HL-60 (cell line): ENCODE data around the gene TTC28.

Source experiments
- DNase-seq, 2 experiments: peaks; one replicate each; pipeline ENCODE4 v3.0.0-alpha.2; 2010 to 2020; ENCODE audit warnings: low read depth in 1 of 2, low spot score in 1 of 2
- H3K27ac ChIP-seq: fragments of 250-450 bp; sonication (Bioruptor Pico); replicated peaks from 2 replicates; pipeline ENCODE4 v1.5.1; 2020; ENCODE audit warnings: mild to moderate bottlenecking, moderate library complexity
- H3K27me3 ChIP-seq: fragments of 250-450 bp; sonication (Bioruptor Pico); 2 replicates; pipeline ENCODE4 v1.5.1; 2021; ENCODE audit warnings: mild to moderate bottlenecking, moderate library complexity; ENCODE audit not compliant: insufficient read depth, poor library complexity, severe bottlenecking
- H3K4me3 ChIP-seq: replicated peaks from 2 replicates; pipeline ENCODE4 v1.5.1; 2011; ENCODE audit warnings: mild to moderate bottlenecking, control low read depth, low read length; ENCODE audit not compliant: insufficient read depth
- GABPA ChIP-seq: IDR thresholded peaks from 2 replicates; pipeline ENCODE4 v1.6.1; 2012; ENCODE audit warnings: low read depth
- POLR2AphosphoS5 ChIP-seq: IDR thresholded peaks from 2 replicates; pipeline ENCODE4 v1.6.1; 2012; ENCODE audit warnings: low read depth
- SPI1 ChIP-seq: IDR thresholded peaks from 2 replicates; pipeline ENCODE4 v1.6.1; 2012; ENCODE audit warnings: low read depth, mild to moderate bottlenecking, borderline replicate concordance
- TF ChIP-seq, protein P1 (sequence below): IDR thresholded peaks from 2 replicates; pipeline ENCODE4 v1.6.1; 2012; ENCODE audit warnings: low read depth; ENCODE audit not compliant: insufficient replicate concordance
- TF ChIP-seq, protein P2 (sequence below): IDR thresholded peaks from one replicate; pipeline ENCODE4 v1.5.1; 2011; ENCODE audit warnings: low read length, control low read depth, inconsistent platforms; ENCODE audit not compliant: insufficient read depth

Gene TTC28

DNA sequence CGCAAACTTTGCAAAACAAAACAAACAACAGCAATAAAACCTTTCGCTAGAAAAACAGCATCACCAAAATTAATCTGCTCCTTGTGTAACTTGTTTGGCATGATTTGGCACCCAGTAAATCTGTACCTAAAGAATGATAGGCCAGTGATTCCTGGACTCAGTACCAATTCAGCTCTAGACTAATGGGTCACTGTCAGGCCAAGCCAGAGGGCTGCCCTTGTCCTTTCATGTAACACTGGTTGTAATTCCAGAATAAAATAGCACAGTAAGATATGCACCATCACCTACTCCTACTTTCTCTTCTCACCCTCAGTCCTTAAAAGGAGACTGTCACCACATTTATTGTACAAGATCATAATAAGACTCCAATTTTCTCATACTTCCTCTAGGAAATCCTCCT is 419.0 kb downstream of the TTC28 start:
- TF ChIP-seq GABPA (no peak), SPI1 (no peak), POLR2AphosphoS5 (no peak)
- TF ChIP-seq, protein P1, sequence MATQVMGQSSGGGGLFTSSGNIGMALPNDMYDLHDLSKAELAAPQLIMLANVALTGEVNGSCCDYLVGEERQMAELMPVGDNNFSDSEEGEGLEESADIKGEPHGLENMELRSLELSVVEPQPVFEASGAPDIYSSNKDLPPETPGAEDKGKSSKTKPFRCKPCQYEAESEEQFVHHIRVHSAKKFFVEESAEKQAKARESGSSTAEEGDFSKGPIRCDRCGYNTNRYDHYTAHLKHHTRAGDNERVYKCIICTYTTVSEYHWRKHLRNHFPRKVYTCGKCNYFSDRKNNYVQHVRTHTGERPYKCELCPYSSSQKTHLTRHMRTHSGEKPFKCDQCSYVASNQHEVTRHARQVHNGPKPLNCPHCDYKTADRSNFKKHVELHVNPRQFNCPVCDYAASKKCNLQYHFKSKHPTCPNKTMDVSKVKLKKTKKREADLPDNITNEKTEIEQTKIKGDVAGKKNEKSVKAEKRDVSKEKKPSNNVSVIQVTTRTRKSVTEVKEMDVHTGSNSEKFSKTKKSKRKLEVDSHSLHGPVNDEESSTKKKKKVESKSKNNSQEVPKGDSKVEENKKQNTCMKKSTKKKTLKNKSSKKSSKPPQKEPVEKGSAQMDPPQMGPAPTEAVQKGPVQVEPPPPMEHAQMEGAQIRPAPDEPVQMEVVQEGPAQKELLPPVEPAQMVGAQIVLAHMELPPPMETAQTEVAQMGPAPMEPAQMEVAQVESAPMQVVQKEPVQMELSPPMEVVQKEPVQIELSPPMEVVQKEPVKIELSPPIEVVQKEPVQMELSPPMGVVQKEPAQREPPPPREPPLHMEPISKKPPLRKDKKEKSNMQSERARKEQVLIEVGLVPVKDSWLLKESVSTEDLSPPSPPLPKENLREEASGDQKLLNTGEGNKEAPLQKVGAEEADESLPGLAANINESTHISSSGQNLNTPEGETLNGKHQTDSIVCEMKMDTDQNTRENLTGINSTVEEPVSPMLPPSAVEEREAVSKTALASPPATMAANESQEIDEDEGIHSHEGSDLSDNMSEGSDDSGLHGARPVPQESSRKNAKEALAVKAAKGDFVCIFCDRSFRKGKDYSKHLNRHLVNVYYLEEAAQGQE = no peak
- TF ChIP-seq, protein P2, sequence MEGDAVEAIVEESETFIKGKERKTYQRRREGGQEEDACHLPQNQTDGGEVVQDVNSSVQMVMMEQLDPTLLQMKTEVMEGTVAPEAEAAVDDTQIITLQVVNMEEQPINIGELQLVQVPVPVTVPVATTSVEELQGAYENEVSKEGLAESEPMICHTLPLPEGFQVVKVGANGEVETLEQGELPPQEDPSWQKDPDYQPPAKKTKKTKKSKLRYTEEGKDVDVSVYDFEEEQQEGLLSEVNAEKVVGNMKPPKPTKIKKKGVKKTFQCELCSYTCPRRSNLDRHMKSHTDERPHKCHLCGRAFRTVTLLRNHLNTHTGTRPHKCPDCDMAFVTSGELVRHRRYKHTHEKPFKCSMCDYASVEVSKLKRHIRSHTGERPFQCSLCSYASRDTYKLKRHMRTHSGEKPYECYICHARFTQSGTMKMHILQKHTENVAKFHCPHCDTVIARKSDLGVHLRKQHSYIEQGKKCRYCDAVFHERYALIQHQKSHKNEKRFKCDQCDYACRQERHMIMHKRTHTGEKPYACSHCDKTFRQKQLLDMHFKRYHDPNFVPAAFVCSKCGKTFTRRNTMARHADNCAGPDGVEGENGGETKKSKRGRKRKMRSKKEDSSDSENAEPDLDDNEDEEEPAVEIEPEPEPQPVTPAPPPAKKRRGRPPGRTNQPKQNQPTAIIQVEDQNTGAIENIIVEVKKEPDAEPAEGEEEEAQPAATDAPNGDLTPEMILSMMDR = no peak
- Histone ChIP-seq H3K27ac (no peak overlapping the region), H3K27me3 (no peaks in the 10 kb centered on the region), H3K4me3 (no peak overlapping the region)
- DNase-seq = no peak

DNA sequence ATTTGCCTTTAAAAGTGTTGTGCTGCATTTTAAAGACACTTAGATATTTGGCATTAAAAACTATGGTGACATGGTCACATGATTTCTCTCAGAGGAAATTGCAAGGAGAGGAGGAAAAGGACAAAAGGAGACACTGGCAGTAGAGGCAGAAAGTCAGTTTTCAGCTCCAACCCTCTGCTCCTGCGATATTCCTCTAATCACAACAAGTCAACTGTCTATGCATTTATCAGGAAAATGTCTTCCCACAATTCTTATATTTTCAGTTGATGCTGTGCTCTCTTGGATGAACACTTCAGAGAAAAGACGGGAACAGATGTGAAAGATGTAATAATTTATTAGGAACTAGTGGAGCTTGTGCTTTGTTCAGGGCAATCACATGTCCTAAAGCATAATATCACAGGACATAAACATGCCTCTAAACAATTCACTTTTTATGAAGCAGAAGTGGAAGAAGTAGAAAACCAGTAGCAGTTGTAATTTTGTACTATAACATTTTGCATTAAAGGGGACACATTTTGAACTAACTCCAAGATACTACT is 419.8 kb downstream of the TTC28 start:
- TF ChIP-seq GABPA = no peak
- TF ChIP-seq, protein P1 = no peak
- no peak for TF ChIP-seq POLR2AphosphoS5
- TF ChIP-seq, protein P2 = no peak
- no peak for TF ChIP-seq SPI1
- Histone ChIP-seq H3K4me3 (no peak overlapping the region), H3K27ac (no peak overlapping the region), H3K27me3 (no peaks in the 10 kb centered on the region)
- DNase-seq = no peak

DNA sequence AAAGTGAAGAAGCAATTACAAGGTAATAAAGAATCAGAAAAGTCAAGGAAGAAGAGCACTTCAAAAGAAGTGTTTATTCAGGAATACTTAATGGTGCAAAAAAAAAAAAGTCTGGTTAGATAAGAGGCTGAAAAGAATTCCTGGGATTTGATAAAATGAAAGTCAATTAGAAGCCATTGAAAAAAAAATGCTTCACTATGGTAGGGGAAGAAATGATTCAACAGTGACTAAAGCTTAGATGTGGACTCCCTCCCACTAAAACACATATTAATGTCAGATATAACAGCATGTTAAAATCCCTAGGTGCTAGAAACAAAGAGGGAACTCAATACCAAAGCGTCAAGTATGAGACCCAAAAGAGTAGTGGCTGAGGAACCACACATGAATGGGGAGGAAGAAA is 425.2 kb downstream of the TTC28 start:
- H3K27me3 ChIP-seq = peaks cover 3% of the 10 kb centered on the region
- no peak overlapping the region for H3K27ac ChIP-seq
- TF ChIP-seq, protein P1 = no peak
- TF ChIP-seq, protein P2 = no peak
- no peak for TF ChIP-seq POLR2AphosphoS5
- TF ChIP-seq SPI1 = no peak
- TF ChIP-seq GABPA = no peak
- DNase-seq = no peak
- H3K4me3 ChIP-seq = no peak overlapping the region
